Hepatic stellate cell (primary cell): Measurements from ENCODE around the gene ZNF839.
A peak's percentile ranks its signal among the peaks of the same experiment; 100 is the strongest.
"Not testable (repeated sequence)": the region's sequence is repeated elsewhere in the genome, so short reads cannot be mapped to it uniquely, and the experiment has no call there.

Source experiments
- DNase-seq: peaks from one replicate; pipeline ENCODE4 v3.0.0; 2011; ENCODE audit warnings: low spot score

The ZNF839 gene

DNA sequence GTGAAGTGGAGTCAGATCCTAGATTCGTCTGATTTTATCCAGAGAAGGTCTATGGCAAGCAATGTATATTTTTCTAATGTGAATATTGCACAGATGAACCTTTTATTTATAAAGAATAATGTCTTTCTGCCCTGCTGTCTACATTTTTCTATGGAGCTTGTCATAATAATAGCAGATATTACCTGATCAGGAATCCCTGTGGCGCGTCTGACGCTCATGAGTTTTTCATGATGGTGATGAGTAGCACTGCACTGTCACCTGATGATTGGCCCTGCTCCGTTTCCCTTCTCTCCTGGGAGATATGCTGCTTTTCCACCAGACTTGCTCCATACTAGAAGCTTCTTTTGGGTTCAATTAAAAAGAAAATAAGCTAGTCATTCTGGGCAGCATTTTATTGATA lies 22.7 kb downstream of the ZNF839 start:
- no peak for DNase-seq

GRCh38 chr14:102344084-102344483 lies 24.5 kb downstream of the ZNF839 start:
- DNase-seq = no peak

DNA sequence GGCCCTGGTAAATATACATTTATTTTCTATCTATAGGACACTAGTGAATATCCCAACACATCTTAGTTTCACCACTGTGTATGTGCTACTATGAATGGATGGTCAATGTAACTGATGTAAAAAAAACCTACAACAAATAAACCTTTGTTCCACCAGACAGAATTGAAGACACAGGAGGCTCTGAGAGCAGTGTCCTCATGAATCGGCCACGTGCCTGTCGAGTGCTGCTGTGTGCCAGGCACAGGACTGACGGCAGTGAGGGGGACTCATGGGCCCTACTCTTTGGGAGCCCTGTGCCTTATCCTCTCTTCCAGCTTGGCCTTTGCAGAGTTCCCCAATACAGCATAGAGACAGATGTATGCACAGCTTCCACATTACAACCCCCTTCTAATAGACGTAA lies 24.9 kb downstream of the ZNF839 start:
- no peak for DNase-seq

DNA sequence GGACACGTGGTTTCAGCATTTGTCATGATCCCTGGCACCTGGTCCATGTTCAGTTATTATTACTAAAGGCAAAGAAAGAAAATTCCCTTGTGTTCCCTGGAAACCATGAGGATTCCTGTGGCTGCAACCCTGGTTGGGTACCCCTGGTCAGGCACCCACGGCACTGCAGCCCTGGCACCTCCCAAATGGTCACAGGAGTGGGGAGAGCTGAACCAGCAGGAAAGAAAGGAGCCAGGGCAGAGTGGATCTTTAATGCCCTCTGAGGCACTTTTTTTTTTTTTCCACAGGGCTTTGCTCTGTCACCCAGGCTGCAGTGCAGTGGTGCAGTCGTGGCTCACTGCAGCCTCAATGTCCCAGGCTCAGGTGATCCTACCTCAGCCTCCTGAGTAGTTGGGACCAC lies 25.7 kb downstream of the ZNF839 start:
- DNase-seq = no peak

- no peak for DNase-seq
Measured at GRCh38 chr14:102346645-102347044, 27.1 kb downstream of the ZNF839 start.

- DNase-seq = no peak
Measured at GRCh38 chr14:102348376-102348775, 28.8 kb downstream of the ZNF839 start.

DNA sequence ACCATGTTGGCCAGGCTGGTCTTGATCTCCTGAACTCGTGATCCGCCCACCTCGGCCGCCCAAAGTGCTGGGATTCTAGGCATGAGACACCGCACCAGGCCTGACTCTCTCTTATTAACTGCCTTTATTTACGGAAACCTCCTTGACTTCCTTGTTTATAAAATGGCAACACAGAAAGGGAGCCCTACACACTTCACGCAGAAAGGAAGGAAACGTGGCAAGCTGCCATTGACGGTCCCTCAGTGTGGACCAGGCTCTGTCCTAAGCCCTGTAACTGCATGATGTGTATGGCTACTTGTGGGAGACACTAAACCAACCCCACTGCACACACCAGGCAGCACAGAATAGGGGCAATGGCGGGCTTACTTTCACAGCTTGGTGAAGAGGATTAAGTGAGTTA lies 31.5 kb downstream of the ZNF839 start:
- no peak for DNase-seq

- DNase-seq = not testable (repeated sequence)
Measured at GRCh38 chr14:102351593-102351992, 32.0 kb downstream of the ZNF839 start.

- no peak for DNase-seq
Measured at GRCh38 chr14:102352213-102352612, 32.7 kb downstream of the ZNF839 start.

DNA sequence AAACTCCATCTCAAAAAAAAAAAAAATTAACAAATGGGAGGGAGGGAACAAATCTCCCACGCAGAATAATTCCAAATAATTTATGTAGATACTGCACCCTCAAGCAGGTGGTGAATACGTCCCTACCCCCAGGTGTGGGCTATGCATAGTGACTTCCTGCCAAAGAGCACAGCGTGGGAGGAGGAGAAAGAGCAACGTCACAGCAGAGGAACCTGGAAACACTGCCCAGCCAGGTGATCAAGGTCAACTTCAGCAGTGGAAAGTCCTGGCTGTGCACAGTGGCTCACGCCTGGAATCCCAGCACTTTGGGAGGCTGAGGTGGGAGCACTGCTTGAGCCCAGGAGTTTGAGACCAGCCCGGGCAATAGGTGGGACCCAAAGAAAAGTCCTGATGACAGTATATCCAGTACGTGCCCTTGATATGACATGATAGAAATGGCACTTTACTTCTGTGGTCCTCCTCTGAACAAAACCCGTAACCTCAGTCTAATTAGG lies 33.6 kb downstream of the ZNF839 start:
- no peak for DNase-seq

DNA sequence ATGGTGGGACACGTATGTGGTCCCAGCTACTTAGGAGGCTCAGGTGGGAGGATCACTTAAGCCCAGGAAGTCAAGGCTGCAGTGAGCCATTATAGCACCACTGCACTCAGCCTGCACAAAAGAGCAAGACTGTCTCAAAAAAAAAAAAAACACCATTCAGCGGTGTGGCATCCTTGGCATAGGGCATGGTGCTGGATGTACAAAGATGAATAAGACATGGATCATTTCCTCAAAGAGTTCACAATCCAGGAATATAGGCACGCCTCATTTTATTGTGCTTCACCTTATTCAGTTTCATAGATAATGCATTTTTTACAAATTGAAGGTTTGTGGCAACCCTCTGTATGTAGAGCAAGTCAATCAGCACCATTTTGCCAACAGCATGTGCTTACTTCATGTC lies 36.7 kb downstream of the ZNF839 start:
- no peak for DNase-seq

- DNase-seq = no peak
Measured at GRCh38 chr14:102359341-102359740, 39.8 kb downstream of the ZNF839 start.

DNA sequence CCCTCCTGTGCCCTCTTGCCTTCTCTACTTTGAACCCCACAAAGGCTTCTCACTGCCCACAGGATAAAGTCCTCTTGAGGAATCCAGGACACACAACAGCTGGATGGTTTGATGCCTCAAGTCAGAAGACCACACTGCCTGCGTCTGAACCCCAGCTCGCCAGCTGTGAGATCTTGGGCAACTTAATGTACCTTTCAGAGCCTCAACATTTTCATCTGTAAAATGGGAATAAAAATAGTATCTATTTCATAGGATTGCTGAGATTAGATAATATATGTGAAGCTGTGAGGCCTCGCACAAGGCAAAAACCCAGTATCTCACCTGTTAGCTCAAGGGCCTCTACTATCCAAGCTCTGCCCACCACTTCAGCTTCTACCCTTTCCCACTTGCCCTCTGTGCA lies 40.8 kb downstream of the ZNF839 start:
- no peak for DNase-seq

GRCh38 chr14:102362084-102362483 lies 42.5 kb downstream of the ZNF839 start:
- peak; percentile 67 for DNase-seq

GRCh38 chr14:102362545-102363181 lies 43.1 kb downstream of the ZNF839 start, which contains the start of the genes CINP and TECPR2:
CINP (minus strand) TSS chr14:102362890; CDS start chr14:102362851, 39 bp downstream.
TECPR2 (plus strand) TSS chr14:102362941; CDS start chr14:102376722, 13,781 bp downstream.
- DNase-seq = peak; percentile 96

DNA sequence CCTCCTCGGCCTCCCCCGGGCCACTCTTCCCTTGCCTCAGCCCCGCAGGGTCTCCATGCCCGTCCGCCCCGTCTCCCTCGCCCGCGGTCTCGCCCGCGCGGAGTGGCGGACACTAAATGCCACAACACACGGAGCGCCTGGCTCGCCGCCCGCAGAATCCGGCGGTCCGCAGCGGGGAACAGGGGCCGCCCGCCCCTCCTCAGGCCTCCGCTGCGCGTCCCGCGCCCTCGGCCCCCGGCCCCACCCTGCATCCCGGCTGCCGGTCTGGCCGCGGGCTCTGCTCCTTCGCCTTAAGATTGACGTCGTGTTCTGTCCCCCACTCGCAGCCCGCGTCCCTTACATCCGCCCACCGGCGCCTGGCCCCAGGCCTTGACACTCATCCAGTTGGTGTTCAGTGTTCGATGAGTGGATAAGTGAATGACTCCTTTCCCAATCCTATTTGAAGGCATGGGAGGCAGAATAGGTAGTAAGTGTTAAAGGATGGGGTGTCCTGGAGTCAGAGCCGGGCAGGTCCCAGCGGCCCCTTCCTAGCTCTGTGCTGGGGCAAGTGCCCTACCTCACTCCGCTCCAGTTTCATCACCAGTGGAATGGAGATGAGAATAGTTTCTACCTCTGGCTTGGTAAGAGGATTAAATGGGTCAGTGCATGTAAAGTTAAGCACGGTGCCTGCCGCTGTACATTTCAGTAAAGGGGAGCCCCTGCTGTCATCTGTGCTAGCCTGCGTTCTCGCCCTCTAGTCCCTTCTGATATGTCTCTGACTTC lies 43.8 kb downstream of the ZNF839 start:
- DNase-seq = peak; percentile 43

DNA sequence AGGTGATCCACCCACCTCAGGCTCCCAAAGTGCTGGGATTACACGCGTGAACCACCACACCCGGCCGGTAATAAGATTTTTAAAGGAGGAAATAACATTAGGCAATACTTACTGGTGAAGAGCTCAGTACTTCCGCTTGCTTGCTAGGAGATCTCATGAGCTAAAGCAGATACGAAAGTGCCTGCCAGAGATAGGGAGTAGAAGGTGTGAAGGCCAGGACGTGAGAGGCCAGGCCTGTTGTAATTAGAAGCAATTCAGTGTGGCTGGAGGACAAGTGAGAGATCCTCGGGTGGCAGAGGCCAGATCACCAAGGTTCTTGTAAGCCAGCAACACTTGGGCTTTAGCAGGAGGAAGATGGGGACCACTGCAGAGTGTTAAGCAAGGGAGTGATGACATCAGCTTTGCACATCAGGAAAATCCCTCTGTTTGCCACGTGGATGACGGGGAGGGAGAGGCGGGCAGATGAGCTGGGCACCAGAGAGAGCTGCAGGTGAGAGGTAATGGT lies 50.8 kb downstream of the ZNF839 start:
- DNase-seq = no peak

GRCh38 chr14:102371361-102371760 lies 51.8 kb downstream of the ZNF839 start:
- DNase-seq = no peak

DNA sequence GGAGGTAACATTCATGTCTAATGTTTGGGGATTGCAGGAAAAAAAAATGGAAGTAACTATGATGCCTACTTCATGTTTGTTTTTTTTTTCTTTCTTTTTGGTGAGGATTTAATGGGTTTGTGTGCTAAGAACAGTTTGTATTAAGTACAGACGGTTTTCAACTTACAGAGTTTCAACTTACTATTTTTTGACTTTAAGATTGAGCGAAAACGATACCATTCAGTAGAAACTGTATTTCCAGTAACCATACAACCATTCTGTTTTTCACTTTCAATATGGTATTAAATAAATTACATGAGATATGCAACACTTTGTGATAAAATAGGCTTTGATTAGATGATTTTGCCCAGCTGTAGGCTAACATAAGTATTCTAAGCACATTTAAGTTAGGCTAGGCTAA lies 53.6 kb downstream of the ZNF839 start:
- DNase-seq = no peak

GRCh38 chr14:102374264-102374663 lies 54.7 kb downstream of the ZNF839 start:
- DNase-seq = no peak

- no peak for DNase-seq
Measured at GRCh38 chr14:102375119-102375518, 55.6 kb downstream of the ZNF839 start.

- no peak for DNase-seq
Measured at GRCh38 chr14:102377696-102378095, 58.1 kb downstream of the ZNF839 start.

DNA sequence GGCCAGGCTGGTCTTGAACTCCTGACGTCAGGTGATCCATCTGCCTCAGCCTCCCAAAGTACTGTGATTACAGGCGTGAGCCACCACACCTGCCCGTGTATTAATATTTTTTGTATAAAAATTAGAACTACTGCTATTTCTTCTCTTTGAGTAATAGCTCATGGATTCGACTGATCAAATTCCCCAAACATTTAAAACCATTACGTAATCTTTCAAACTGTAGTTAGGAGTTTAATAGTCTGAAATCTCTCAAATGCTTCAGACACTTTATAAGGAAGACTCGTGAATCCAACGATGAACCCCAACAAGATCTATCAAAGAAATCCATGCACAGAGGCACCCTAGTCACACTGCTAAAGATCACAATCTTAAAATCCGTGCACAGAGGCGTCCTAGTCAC lies 59.3 kb downstream of the ZNF839 start:
- DNase-seq = no peak
